ENCODE measurements around the gene NIPSNAP3A.

The NIPSNAP3A gene

GRCh38 chr9:104808035-104808614, 60.6 kb downstream of the NIPSNAP3A start:
- DNase-seq (ENCODE audit: low read depth): no peak
